B cell (primary cell): Measurements from ENCODE around the gene FOXD4. TPM values are rescaled to one million over a fixed set of nuclear protein-coding genes. Genes with fewer than 3 reads are reported as not detected.
"Not testable (repeated sequence)": the region's sequence is repeated elsewhere in the genome, so short reads cannot be mapped to it uniquely, and the experiment has no call there.

Source experiments
- ATAC-seq: fragments of 200-7000 bp; cut with Tn5 transposase; one replicate; pipeline ENCODE4 v1.10.0; 2021; ENCODE audit warnings: low read depth, mild to moderate bottlenecking, moderate number of reproducible peaks, moderate library complexity
- CTCF ChIA-PET: fragments of 350-600 bp; sonication (Branson Sonifier 250); formaldehyde crosslinking; loops from one replicate; lab custom pipeline; 2021; ENCODE audit warnings: antibody characterized with exemption, inconsistent platforms; lab: Charles Lee
- POLR2A ChIA-PET: fragments of 350-600 bp; sonication (Branson Sonifier 250); formaldehyde crosslinking; loops from one replicate; lab custom pipeline; 2021; ENCODE audit warnings: antibody characterized with exemption; lab: Charles Lee
- DNase-seq: peaks from one replicate; pipeline ENCODE4 v3.0.0; 2013
- H2AFZ ChIP-seq: 2 replicates; pipeline ENCODE4 v1.6.1; 2012; ENCODE audit warnings: mild to moderate bottlenecking, low read depth, low read length; ENCODE audit not compliant: insufficient read depth, poor library complexity, severe bottlenecking
- H3K27ac ChIP-seq, 2 donors: 1 replicate in 1 of 2; 2 replicates in 1 of 2; pipeline ENCODE4 v1.5.1; 2012 to 2013; ENCODE audit warnings: low read length in 2 of 2, mild to moderate bottlenecking in 2 of 2, moderate library complexity in 1 of 2
- H3K27me3 ChIP-seq, 4 experiments: fragments of 200-600 bp in 1 of 4; sonication (generic) in 1 of 4; replicated peaks in 1 of 4; 1 replicate in 2 of 4; 2 replicates in 2 of 4; pipeline versions ENCODE4 v1.6.1 to v1.7.0; 2013 to 2016; ENCODE audit warnings: low read length in 3 of 4, mild to moderate bottlenecking in 2 of 4, mixed read lengths in 1 of 4, moderate library complexity in 1 of 4; ENCODE audit not compliant: insufficient read depth in 4 of 4, control insufficient read depth in 3 of 4; ENCODE audit errors: control extremely low read depth in 1 of 4
- H3K36me3 ChIP-seq, 2 experiments: replicated peaks in 1 of 2; 1 replicate in 1 of 2; 2 replicates in 1 of 2; pipeline versions ENCODE4 v1.6.1 to v1.7.1; 2013; ENCODE audit warnings: low read length in 1 of 2; ENCODE audit not compliant: insufficient read depth in 2 of 2, control insufficient read depth in 1 of 2; ENCODE audit errors: control extremely low read depth in 1 of 2, extremely low read depth in 1 of 2
- H3K4me1 ChIP-seq, 2 donors: fragments of 200-600 bp in 1 of 2; sonication (generic) in 1 of 2; 1 replicate in 1 of 2; 2 replicates in 1 of 2; pipeline versions ENCODE4 v1.5.1 to v1.6.1; 2013 to 2017; ENCODE audit warnings: low read length in 2 of 2; ENCODE audit not compliant: control insufficient read depth in 2 of 2, insufficient read depth in 2 of 2
- H3K4me2 ChIP-seq: replicated peaks from 2 replicates; pipeline ENCODE3; 2012; ENCODE audit warnings: mild to moderate bottlenecking, low read depth, low read length; ENCODE audit not compliant: poor library complexity, severe bottlenecking
- H3K4me3 ChIP-seq, 5 experiments: fragments of 200-600 bp in 1 of 5; sonication (generic) in 1 of 5; 1 replicate in 3 of 5; 2 replicates in 2 of 5; pipeline versions ENCODE4 v1.5.1 to v1.7.0; 2011 to 2016; ENCODE audit warnings: low read length in 4 of 5, mild to moderate bottlenecking in 4 of 5, low read depth in 2 of 5, control low read depth in 1 of 5, moderate library complexity in 1 of 5; ENCODE audit not compliant: insufficient read depth in 1 of 5; ENCODE audit errors: control extremely low read depth in 1 of 5, extremely low read depth in 1 of 5
- H3K79me2 ChIP-seq: fragments of 200-600 bp; sonication (generic); one replicate; pipeline ENCODE4 v1.6.0; 2016; ENCODE audit warnings: low read length; ENCODE audit not compliant: control insufficient read depth, insufficient read depth
- H3K9ac ChIP-seq: fragments of 200-600 bp; sonication (generic); 2 replicates; pipeline ENCODE4 v1.6.1; 2017; ENCODE audit warnings: mild to moderate bottlenecking, low read length, moderate library complexity
- H3K9me3 ChIP-seq, 3 donors: one replicate each; pipeline versions ENCODE4 v1.6.1 to v1.7.1; 2013; ENCODE audit warnings: low read length in 2 of 3; ENCODE audit not compliant: control insufficient read depth in 2 of 3, insufficient read depth in 1 of 3; ENCODE audit errors: control extremely low read depth in 1 of 3
- H4K20me1 ChIP-seq: 2 replicates; pipeline ENCODE4 v1.6.0; 2012; ENCODE audit warnings: mild to moderate bottlenecking, low read length; ENCODE audit not compliant: insufficient read depth, control insufficient read depth, poor library complexity, severe bottlenecking
- H3K27ac Mint-ChIP-seq: one replicate; pipeline ENCODE4 v1.8.0; 2021; ENCODE audit warnings: mixed read lengths
- H3K27me3 Mint-ChIP-seq: one replicate; pipeline ENCODE4 v1.8.0; 2021; ENCODE audit warnings: mixed read lengths
- H3K4me1 Mint-ChIP-seq: one replicate; pipeline ENCODE4 v1.8.0; 2021; ENCODE audit warnings: mixed read lengths
- H3K4me3 Mint-ChIP-seq: one replicate; pipeline ENCODE4 v1.8.0; 2021; ENCODE audit warnings: mixed read lengths
- H3K9me3 Mint-ChIP-seq: one replicate; pipeline ENCODE4 v1.8.0; 2022; ENCODE audit warnings: mixed read lengths; ENCODE audit not compliant: insufficient read depth
- WGBS: methylation state at CpG from one replicate; pipeline ENCODE4 v1.1.5; 2013; ENCODE audit warnings: missing lambda C conversion rate; ENCODE audit not compliant: insufficient coverage; 5-methylcytosine and 5-hydroxymethylcytosine counted together
- intact Hi-C: fragments of 100-400 bp; cut with micrococcal nuclease; formaldehyde crosslinking; loops from one replicate; pipeline ENCODE4 v1.10.0; 2022
- polyA plus RNA-seq: library from polyadenylated mRNA; depleted of rRNA; stranded (reverse); fragments of >200 nt; gene quantifications from 2 replicates; pipeline ENCODE4 v1.2.3, GENCODE V29; 2012
- total RNA-seq, 2 donors: library from RNA; stranded (reverse); fragments of 120-200 nt in 1 of 2; gene quantifications; 1 replicate in 1 of 2; 2 replicates in 1 of 2; pipeline versions ENCODE4 v1.2.3 to v1.2.4, GENCODE V29; 2013 to 2022

The FOXD4 gene
- total and polyA plus RNA-seq, 2 donors (not counting 1 experiment from before 2014, with no cell fraction given), result 0.18 to 0.89 TPM

GRCh38 chr9:94323-94722 is 23.9 kb downstream of the FOXD4 start:
- H2AFZ ChIP-seq, H3K9me3 ChIP-seq, POLR2A ChIA-PET, H3K4me2 ChIP-seq, H4K20me1 ChIP-seq, H3K27ac ChIP-seq, CTCF ChIA-PET, H3K27ac Mint-ChIP-seq, H3K9me3 Mint-ChIP-seq, H3K9ac ChIP-seq, H3K4me3 Mint-ChIP-seq, H3K4me3 ChIP-seq, H3K27me3 Mint-ChIP-seq, H3K79me2 ChIP-seq, intact Hi-C loops, H3K4me1 Mint-ChIP-seq, H3K36me3 ChIP-seq, ATAC-seq, H3K4me1 ChIP-seq, DNase-seq, H3K27me3 ChIP-seq: not testable (repeated sequence)
- no CpG with 5 or more reads among the region's 5 CpGs for WGBS

DNA sequence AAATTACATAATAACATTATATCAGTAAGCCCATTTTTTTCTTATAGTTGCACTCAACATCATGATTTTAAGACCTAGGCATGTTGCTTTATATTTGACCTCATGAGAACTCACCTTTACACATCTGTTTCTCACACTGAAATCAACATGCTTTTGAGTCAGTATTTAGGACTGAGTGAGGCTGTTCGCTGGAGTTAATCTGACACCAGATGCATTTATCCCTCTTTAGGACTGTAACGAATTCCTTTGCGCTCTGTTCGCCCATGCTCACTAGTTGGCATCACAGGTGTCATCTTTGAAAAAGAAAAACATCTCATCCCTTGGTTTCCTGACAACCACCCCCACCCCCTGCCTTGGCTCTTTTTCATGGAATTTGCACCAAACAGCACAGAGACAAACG is 24.3 kb downstream of the FOXD4 start:
- POLR2A ChIA-PET, result not testable (repeated sequence)

GRCh38 chr9:90851-91250 is 27.4 kb downstream of the FOXD4 start:
- ATAC-seq, H3K79me2 ChIP-seq, H3K4me1 Mint-ChIP-seq, intact Hi-C loops, H3K27me3 ChIP-seq, H3K4me2 ChIP-seq, H3K9me3 Mint-ChIP-seq, DNase-seq, H3K4me3 Mint-ChIP-seq, POLR2A ChIA-PET, H3K27ac Mint-ChIP-seq, H3K27me3 Mint-ChIP-seq, H2AFZ ChIP-seq, H3K4me1 ChIP-seq, H3K27ac ChIP-seq, CTCF ChIA-PET, H3K36me3 ChIP-seq, H4K20me1 ChIP-seq, H3K4me3 ChIP-seq, H3K9ac ChIP-seq, H3K9me3 ChIP-seq: not testable (repeated sequence)
- no CpG with 5 or more reads among the region's 1 CpG for WGBS

More for the DNA sequence above, 24.3 kb downstream of the FOXD4 start:
- H4K20me1 ChIP-seq, H3K4me1 ChIP-seq, H2AFZ ChIP-seq, H3K4me3 ChIP-seq, H3K27ac Mint-ChIP-seq, ATAC-seq, CTCF ChIA-PET, H3K27me3 ChIP-seq, H3K9me3 Mint-ChIP-seq, DNase-seq, H3K4me3 Mint-ChIP-seq, H3K4me1 Mint-ChIP-seq, H3K4me2 ChIP-seq, H3K9me3 ChIP-seq, H3K9ac ChIP-seq, H3K27me3 Mint-ChIP-seq, intact Hi-C loops, H3K79me2 ChIP-seq, H3K36me3 ChIP-seq, H3K27ac ChIP-seq: not testable (repeated sequence)
- WGBS, result no CpG with 5 or more reads among the region's 5 CpGs
